OCI-LY1 (cell line): Measurements from ENCODE around the gene SMIM10L1.

Experiments used
- CTCF ChIP-seq: fragments of 200-600 bp; sonication (generic), shearing (Covaris generic); IDR thresholded peaks from 2 replicates; pipeline ENCODE4 v1.5.1; 2017; ENCODE audit warnings: mild to moderate bottlenecking, antibody characterized with exemption, low read length, moderate library complexity, mixed read lengths
- EZH2 ChIP-seq: fragments of 200-600 bp; sonication (generic), shearing (Covaris generic); IDR thresholded peaks from 2 replicates; pipeline ENCODE4 v1.8.0; 2017; ENCODE audit warnings: borderline replicate concordance, mixed run types, mild to moderate bottlenecking, antibody characterized with exemption, low read length, moderate library complexity, mixed read lengths

GRCh38 chr12:11209113-11209512, 38.1 kb downstream of the SMIM10L1 start:
- TF ChIP-seq CTCF, result peak; percentile 18; the same call in 1 of the 2 replicates
- TF ChIP-seq EZH2, result no peak
